GM18507 (cell line): ENCODE measurements around the gene EHBP1L1.

Experiments
- DNase-seq: peaks from one replicate; pipeline ENCODE4 v3.0.0; 2011; ENCODE audit warnings: low read depth; ENCODE audit not compliant: insufficient read length; ENCODE audit errors: extremely low spot score
- FAIRE-seq: peaks from 2 replicates; lab custom pipeline; 2011; peaks lifted over from hg19 to GRCh38; lab: Jason Lieb, UNC

The EHBP1L1 gene

DNA sequence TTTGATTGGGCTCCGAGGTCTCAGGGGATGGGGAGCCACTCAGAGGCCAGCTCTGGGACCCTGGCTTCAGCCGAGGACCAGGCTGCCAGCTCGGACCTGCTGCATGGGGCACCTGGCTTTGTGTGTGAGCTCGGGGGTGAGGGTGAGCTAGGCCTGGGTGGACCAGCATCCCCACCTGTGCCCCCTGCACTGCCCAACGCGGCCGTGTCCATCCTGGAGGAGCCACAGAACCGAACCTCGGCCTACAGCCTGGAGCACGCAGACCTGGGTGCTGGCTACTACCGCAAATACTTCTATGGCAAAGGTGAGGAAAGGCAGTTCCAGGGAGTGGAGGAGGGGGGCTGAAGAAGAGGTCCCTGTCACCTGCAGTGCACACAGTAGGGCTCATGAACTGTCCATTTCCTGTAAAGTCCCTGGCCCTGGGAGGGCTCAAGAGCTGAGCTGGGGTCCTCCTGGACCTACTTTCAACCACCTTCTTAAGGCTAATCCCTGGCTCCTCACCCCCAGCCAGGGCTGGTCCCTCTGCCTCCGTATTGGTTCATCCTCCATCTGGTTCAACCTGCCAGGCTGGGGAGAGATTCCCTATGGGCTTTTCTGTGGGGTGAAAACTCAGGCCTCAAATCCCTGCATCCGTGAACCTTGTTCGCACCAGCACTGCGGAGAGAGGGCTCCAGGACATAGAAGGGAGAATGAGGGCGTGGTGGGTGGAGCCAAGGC is 65.6 kb downstream of the EHBP1L1 start:
- FAIRE-seq: no peak
- no peak for DNase-seq
